Mesenchymal stem cell (in vitro differentiated cells and primary cell): ENCODE measurements around the gene HLCS. TPM values are rescaled to one million over a fixed set of nuclear protein-coding genes. Genes with fewer than 3 reads are reported as not detected.

Source experiments
- DNase-seq: peaks from one replicate; pipeline ENCODE4 v3.0.0-alpha.2; 2013
- H2AFZ ChIP-seq: one replicate; pipeline ENCODE4 v1.6.1; 2013; ENCODE audit warnings: low read depth, mild to moderate bottlenecking, control low read depth, inconsistent platforms, low read length, moderate library complexity
- H2AK5ac ChIP-seq: 2 replicates; pipeline ENCODE4 v1.6.1; 2013; ENCODE audit warnings: low read length, moderate library complexity, mild to moderate bottlenecking, inconsistent platforms; ENCODE audit not compliant: severe bottlenecking
- H2BK120ac ChIP-seq: one replicate; pipeline ENCODE4 v1.6.1; 2013; ENCODE audit warnings: low read depth, mild to moderate bottlenecking, inconsistent platforms, low read length, moderate library complexity
- H2BK12ac ChIP-seq, 2 experiments: one replicate each; pipeline ENCODE4 v1.6.1; 2013; ENCODE audit warnings: inconsistent platforms in 2 of 2, low read length in 2 of 2, mild to moderate bottlenecking in 2 of 2, moderate library complexity in 2 of 2, control low read depth in 1 of 2
- H2BK15ac ChIP-seq: one replicate; pipeline ENCODE4 v1.6.1; 2013; ENCODE audit warnings: mild to moderate bottlenecking, low read depth, inconsistent platforms; ENCODE audit not compliant: poor library complexity, severe bottlenecking
- H2BK5ac ChIP-seq: 2 replicates; pipeline ENCODE4 v1.6.1; 2013; ENCODE audit warnings: low read depth, mild to moderate bottlenecking, low read length, control low read depth, inconsistent platforms; ENCODE audit not compliant: poor library complexity, severe bottlenecking
- H3K14ac ChIP-seq, 2 experiments: one replicate each; pipeline ENCODE4 v1.6.1; 2013; ENCODE audit warnings: inconsistent platforms in 2 of 2, low read length in 2 of 2, control low read depth in 1 of 2, mild to moderate bottlenecking in 1 of 2, moderate library complexity in 1 of 2
- H3K18ac ChIP-seq, 2 experiments: one replicate each; pipeline ENCODE4 v1.6.1; 2013; ENCODE audit warnings: inconsistent platforms in 2 of 2, low read length in 2 of 2, control low read depth in 1 of 2, low read depth in 1 of 2, mild to moderate bottlenecking in 1 of 2
- H3K23ac ChIP-seq, 2 experiments: one replicate each; pipeline ENCODE4 v1.6.1; 2013; ENCODE audit warnings: inconsistent platforms in 2 of 2, low read length in 2 of 2, mild to moderate bottlenecking in 2 of 2, moderate library complexity in 2 of 2, control low read depth in 1 of 2
- H3K27ac ChIP-seq: 2 replicates; pipeline ENCODE4 v1.5.1; 2013; ENCODE audit warnings: mild to moderate bottlenecking, moderate library complexity, low read length, control low read depth, inconsistent platforms; ENCODE audit not compliant: poor library complexity, severe bottlenecking
- H3K27me3 ChIP-seq, 2 experiments: 2 replicates each; pipeline versions ENCODE4 v1.6.1 to v1.7.0; 2013; ENCODE audit warnings: low read length in 2 of 2, mild to moderate bottlenecking in 2 of 2, moderate library complexity in 2 of 2, control low read depth in 1 of 2, inconsistent platforms in 1 of 2; ENCODE audit not compliant: control insufficient read depth in 1 of 2, insufficient read depth in 1 of 2
- H3K36me3 ChIP-seq, 2 experiments: 2 replicates each; pipeline versions ENCODE4 v1.6.1 to v1.7.0; 2013; ENCODE audit warnings: low read length in 2 of 2, control low read depth in 1 of 2, inconsistent platforms in 1 of 2, low read depth in 1 of 2, mild to moderate bottlenecking in 1 of 2; ENCODE audit not compliant: insufficient read depth in 2 of 2, control insufficient read depth in 1 of 2
- H3K4ac ChIP-seq, 2 experiments: one replicate each; pipeline ENCODE4 v1.6.1; 2013; ENCODE audit warnings: inconsistent platforms in 2 of 2, low read length in 2 of 2, mild to moderate bottlenecking in 2 of 2, moderate library complexity in 2 of 2, control low read depth in 1 of 2, low read depth in 1 of 2
- H3K4me1 ChIP-seq: 2 replicates; pipeline ENCODE4 v1.6.1; 2013; ENCODE audit warnings: low read depth, low read length, control low read depth; ENCODE audit not compliant: control insufficient read depth, insufficient read depth
- H3K4me2 ChIP-seq: 2 replicates; pipeline ENCODE4 v1.6.1; 2013; ENCODE audit warnings: low read length, mild to moderate bottlenecking, inconsistent platforms; ENCODE audit not compliant: poor library complexity, severe bottlenecking
- H3K4me3 ChIP-seq, 2 experiments: 2 replicates each; pipeline versions ENCODE4 v1.5.1 to v1.7.0; 2013; ENCODE audit warnings: low read length in 2 of 2, mild to moderate bottlenecking in 2 of 2, control low read depth in 1 of 2, low read depth in 1 of 2; ENCODE audit not compliant: insufficient read depth in 1 of 2
- H3K79me1 ChIP-seq: replicated peaks from 2 replicates; pipeline ENCODE4 v1.6.1; 2013; ENCODE audit warnings: mild to moderate bottlenecking, control low read depth, low read length, inconsistent platforms; ENCODE audit not compliant: poor library complexity, severe bottlenecking
- H3K9ac ChIP-seq: 2 replicates; pipeline ENCODE4 v1.7.0; 2013; ENCODE audit warnings: mild to moderate bottlenecking, low read length, moderate library complexity
- H3K9me3 ChIP-seq: 2 replicates; pipeline ENCODE4 v1.7.0; 2013; ENCODE audit warnings: mild to moderate bottlenecking, low read length; ENCODE audit not compliant: control insufficient read depth
- H4K8ac ChIP-seq: one replicate; pipeline ENCODE4 v1.6.1; 2013; ENCODE audit warnings: inconsistent platforms, mild to moderate bottlenecking, low read length, moderate library complexity
- H4K91ac ChIP-seq: one replicate; pipeline ENCODE4 v1.6.1; 2013; ENCODE audit warnings: mild to moderate bottlenecking, low read length, inconsistent platforms
- WGBS: methylation state at CpG from one replicate; pipeline ENCODE4 v1.1.7; 2013; ENCODE audit warnings: mixed read lengths; 5-methylcytosine and 5-hydroxymethylcytosine counted together
- polyA plus RNA-seq, 2 experiments: library from polyadenylated mRNA; stranded (reverse); fragments of 200-250 nt; gene quantifications; one replicate each; pipeline ENCODE4 v1.2.3, GENCODE V29; 2013

The HLCS gene
- 12.3 TPM for polyA plus RNA-seq (2013, experiment 1 of 2)
- polyA plus RNA-seq (2013, experiment 2 of 2), result 12.5 TPM

- Histone ChIP-seq H3K79me1 (peaks cover 16% of the 10 kb centered on the region), H2AK5ac (no peak within 1 kb of the TSS), H2AFZ (peak within 1 kb of the TSS; percentile 62), H4K91ac (peak within 1 kb of the TSS; percentile 91), H2BK12ac (peak within 1 kb of the TSS; percentile 6 to 32), H3K4ac (peak within 1 kb of the TSS; percentile 78 to 93), H3K4me1 (peaks cover 5% of the 10 kb centered on the region), H3K9ac (peak within 1 kb of the TSS; percentile 91), H3K4me2 (peak within 1 kb of the TSS; percentile 89), H2BK120ac (peak within 1 kb of the TSS; percentile 96), H4K8ac (peak within 1 kb of the TSS; percentile 99), H3K23ac (peak within 1 kb of the TSS in 1 of 2 experiments; percentile 46), H2BK5ac (no peak within 1 kb of the TSS), H3K14ac (peak within 1 kb of the TSS; percentile 79 to 96), H3K18ac (peak within 1 kb of the TSS; percentile 95 to 96), H3K4me3 (peak within 1 kb of the TSS; percentile 77 to 83), H3K27me3 (no peaks in the 10 kb centered on the region), H3K9me3 (no peaks in the 10 kb centered on the region), H2BK15ac (peak within 1 kb of the TSS; percentile 23), H3K36me3 (peaks cover 0 to 2% of the 10 kb centered on the region in 2 experiments), H3K27ac (no peak within 1 kb of the TSS)
- peak; percentile 55 for DNase-seq
- WGBS, result 4% methylated on average over 38 of the region's 101 CpGs
Measured at GRCh38 chr21:36966066-36966820, at the start of gene HLCS. HLCS (minus strand) TSS chr21:36966669; CDS start chr21:36966638, 31 bp downstream.

- Histone ChIP-seq H4K91ac (no peak overlapping the region), H2BK120ac (no peak overlapping the region), H2BK12ac (no peak overlapping the region)
Measured at GRCh38 chr21:37009740-37010341, 43.4 kb upstream of the HLCS start.

GRCh38 chr21:37008724-37009123 is 42.3 kb upstream of the HLCS start:
- Histone ChIP-seq H4K91ac (no peak overlapping the region), H2AFZ (no peak overlapping the region), H2BK5ac (no peak overlapping the region), H3K18ac (no peak overlapping the region), H2BK12ac (no peak overlapping the region), H2BK15ac (no peak overlapping the region), H4K8ac (no peak overlapping the region), H3K4me3 (no peak overlapping the region), H3K9me3 (no peaks in the 10 kb centered on the region), H3K9ac (no peak overlapping the region), H3K23ac (no peak overlapping the region), H2BK120ac (no peak overlapping the region), H3K14ac (no peak overlapping the region), H3K4me2 (no peak overlapping the region), H3K27ac (no peak overlapping the region), H3K4ac (no peak overlapping the region), H3K4me1 (peaks cover 21% of the 10 kb centered on the region), H3K27me3 (peaks cover 11 to 31% of the 10 kb centered on the region in 2 experiments), H3K79me1 (no peaks in the 10 kb centered on the region), H2AK5ac (no peak overlapping the region), H3K36me3 (no peaks in the 10 kb centered on the region)
- DNase-seq, result no peak
- WGBS, result 60% methylated on average over 12 of the region's 12 CpGs

More at GRCh38 chr21:37009740-37010341, 43.4 kb upstream of the HLCS start:
- Histone ChIP-seq H3K23ac (no peak overlapping the region), H4K8ac (no peak overlapping the region), H3K4ac (no peak overlapping the region), H2BK15ac (no peak overlapping the region), H3K9ac (peak overlapping the region; percentile 37), H3K27me3 (peaks cover 11 to 34% of the 10 kb centered on the region in 2 experiments), H3K18ac (peak overlapping the region in 1 of 2 experiments; percentile 48), H2AK5ac (no peak overlapping the region), H3K4me2 (peak overlapping the region; percentile 79), H3K36me3 (no peaks in the 10 kb centered on the region), H3K4me1 (peaks cover 21% of the 10 kb centered on the region), H2AFZ (no peak overlapping the region), H3K9me3 (no peaks in the 10 kb centered on the region), H2BK5ac (no peak overlapping the region), H3K14ac (no peak overlapping the region), H3K79me1 (no peaks in the 10 kb centered on the region), H3K4me3 (peak overlapping the region; percentile 48 to 77), H3K27ac (peak overlapping the region; percentile 61)
- DNase-seq, result peak; percentile 89
- WGBS, result 14% methylated on average over 30 of the region's 30 CpGs
